Dermis microvascular lymphatic vessel endothelial cell (primary cell): ENCODE data around the gene SYK. TPM values are rescaled to one million over a fixed set of nuclear protein-coding genes. Genes with fewer than 3 reads are reported as not detected.

ENCODE experiments used
- DNase-seq, 2 donors: peaks; one replicate each; pipeline versions ENCODE4 v3.0.0 to v3.0.0-alpha.2; 2010; ENCODE audit warnings: low read depth in 2 of 2
- total RNA-seq: library from RNA; depleted of rRNA; stranded (reverse); fragments of >200 nt; gene quantifications from 2 replicates; pipeline ENCODE4 v1.2.1, GENCODE V29; 2014

SYK gene
- total RNA-seq, 1 donor from 2014 or later = 0.13 TPM

DNA sequence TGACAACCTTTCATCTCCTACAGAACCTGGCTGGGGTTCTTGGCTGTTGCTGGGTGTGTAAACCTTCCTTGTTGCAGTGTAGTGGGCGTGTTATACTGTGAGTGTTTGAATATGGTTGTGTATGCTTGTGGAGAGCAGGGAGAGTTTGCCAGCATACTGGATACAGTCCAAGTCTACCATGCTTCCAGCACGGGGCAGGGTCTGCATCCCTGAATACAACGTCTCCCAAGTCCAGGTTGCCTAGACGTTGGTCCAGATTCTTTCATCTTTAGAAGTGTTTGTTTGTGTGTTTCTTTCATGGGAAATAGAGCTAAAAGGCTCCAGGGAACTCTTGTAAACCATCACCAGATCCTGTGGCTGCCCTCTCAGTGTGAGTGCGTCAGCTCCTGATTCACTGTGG, 46.4 kb downstream of the SYK start:
- DNase-seq = no peak

DNA sequence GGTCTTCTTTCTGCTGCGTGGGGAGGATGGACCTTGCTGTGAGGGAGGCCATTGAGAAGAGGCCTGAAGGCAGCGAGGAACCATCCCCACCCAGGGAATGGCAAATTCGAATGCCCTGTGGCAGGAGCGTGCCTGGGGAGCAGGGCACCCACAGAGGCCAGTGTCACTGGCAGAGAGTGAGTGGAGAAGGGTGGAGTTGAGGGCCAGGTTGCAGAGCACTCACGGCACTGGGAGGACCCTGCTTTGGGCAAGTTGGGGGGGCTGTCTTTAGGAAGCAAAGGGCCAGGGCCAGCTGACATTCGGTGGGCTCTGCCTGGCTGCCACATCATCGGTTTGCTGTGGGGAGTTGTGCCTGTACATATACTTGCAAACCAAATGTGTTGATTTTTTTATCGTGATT, 47.2 kb downstream of the SYK start:
- DNase-seq = no peak

GRCh38 chr9:90851444-90851843, 49.8 kb downstream of the SYK start:
- no peak for DNase-seq

- DNase-seq = no peak
Observed at GRCh38 chr9:90853945-90854344, 52.3 kb downstream of the SYK start.

DNA sequence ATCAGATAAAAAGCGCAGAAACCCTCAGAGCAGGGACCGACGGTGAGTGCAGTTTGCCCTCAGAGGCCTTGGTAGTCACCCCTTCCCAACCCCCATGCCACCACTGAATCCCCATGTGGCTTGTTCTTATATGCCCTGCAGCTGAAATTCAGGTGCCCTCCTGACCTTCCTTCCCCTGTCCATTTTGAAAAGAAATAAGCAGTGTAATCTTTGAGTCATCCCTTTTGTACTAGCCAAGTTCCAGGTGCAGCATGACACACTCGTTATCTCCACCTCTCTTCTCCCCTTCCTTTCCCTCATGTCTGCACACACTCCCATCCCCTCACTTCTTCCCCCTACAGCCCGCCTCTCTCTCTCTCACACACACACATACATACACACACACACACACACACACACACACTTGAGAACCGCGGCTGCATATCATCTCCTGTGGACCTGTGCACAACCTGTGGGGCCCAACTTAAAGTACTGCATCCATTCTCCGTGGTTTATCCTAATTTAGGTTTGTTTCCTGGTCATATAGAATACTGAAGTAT, 53.1 kb downstream of the SYK start:
- DNase-seq = no peak

DNA sequence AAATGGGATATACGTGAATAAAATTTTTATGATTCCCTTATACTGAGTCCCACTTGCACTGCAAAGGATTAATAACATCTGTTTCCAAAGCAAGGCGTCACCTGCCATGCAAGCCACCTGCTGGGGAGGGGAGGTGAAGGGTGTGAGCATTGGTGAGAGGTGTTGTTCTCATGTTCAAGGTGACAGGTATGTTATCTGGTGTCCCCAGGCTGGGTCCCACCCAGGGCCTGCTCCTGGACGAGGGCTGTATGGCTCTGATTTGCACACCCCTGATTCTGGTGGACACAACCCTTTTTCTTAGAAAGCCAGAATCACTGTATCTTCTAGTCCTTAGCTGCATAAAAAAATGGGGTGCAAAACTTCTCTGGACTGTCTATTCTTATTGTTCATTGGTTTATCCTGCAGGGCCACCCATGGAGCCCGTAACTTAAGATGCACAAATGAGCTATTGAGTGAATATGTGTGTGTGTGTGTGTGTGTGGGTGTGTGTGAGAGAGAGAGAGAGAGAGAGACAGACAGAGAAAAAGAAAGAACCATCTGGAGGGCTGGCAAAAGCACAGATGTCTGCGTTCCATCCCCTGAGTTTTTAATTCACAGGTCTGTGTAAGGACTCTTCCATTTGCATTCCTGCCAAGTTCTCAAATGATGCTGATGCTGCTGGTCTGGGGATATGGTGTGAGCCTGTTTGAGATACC, 53.7 kb downstream of the SYK start:
- no peak for DNase-seq

GRCh38 chr9:90857091-90857490, 55.5 kb downstream of the SYK start:
- no peak for DNase-seq

- no peak for DNase-seq
Observed at GRCh38 chr9:90857855-90858254, 56.2 kb downstream of the SYK start.

DNA sequence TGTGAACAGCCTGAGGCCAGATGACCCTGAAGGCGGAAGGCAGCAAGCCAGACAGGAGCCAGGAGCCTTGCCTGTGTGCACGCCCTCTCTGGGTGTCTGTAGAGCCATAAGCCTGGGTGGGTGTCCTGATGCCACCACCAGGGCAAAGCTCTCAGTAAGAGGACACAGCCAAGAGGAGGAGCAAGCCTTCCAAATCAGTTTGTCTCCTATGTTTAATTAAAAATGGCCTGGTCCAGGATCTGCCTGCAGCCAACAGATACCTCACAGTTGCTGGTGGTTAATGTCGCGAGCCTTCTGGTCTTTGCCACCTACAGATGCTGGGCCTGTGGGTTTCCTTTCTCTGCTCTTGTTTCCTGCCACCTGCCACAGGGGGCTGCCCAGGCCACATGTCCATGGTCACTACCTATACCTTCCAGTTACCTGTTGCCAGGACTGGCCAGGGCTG, 56.9 kb downstream of the SYK start:
- no peak for DNase-seq

- DNase-seq = no peak
Observed at GRCh38 chr9:90860382-90860781, 58.8 kb downstream of the SYK start.

- DNase-seq = no peak
Observed at GRCh38 chr9:90860826-90861225, 59.2 kb downstream of the SYK start.

GRCh38 chr9:90861380-90861779, 59.8 kb downstream of the SYK start:
- DNase-seq = no peak

DNA sequence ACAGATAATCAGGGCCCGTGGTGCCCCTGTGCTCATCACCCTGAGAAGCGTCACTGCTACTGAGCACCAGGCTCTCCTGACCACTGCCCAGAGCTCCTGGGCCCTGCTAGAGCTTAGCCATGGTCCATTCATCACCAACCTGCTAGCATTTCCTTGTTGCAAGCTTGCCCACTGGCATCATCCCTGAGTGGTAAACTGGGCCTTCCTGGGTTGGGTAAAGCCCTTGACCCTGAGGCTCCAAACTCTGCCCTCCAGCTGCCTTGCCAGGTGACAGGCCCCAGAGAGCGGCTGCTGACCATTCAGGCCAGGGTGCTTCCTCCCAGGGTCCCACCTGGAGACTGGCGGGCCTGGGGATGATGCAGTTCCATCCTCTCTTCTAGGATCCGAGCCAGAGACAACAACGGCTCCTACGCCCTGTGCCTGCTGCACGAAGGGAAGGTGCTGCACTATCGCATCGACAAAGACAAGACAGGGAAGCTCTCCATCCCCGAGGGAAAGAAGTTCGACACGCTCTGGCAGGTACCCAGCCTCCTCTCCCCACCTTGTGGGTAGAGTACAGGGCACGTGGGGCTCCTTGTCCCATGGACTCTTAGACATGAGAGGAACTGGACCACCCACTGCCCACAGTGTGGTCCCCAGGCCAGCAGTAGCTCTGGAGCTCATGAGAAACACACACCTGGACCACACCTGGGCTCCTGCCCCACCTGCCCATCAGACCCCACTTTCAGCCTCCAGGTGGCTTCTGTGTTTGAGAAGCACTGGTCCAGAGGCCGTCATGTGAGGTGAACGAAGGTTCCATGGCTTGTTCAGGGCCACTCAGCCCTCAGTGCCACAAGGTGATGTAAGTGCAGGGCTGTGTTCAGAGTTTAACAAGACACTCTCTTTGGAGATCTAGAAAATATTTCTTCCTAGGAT, 60.5 kb downstream of the SYK start:
- no peak for DNase-seq

- no peak for DNase-seq
Observed at GRCh38 chr9:90864779-90865178, 63.2 kb downstream of the SYK start.

GRCh38 chr9:90867101-90867500, 65.5 kb downstream of the SYK start:
- no peak for DNase-seq

DNA sequence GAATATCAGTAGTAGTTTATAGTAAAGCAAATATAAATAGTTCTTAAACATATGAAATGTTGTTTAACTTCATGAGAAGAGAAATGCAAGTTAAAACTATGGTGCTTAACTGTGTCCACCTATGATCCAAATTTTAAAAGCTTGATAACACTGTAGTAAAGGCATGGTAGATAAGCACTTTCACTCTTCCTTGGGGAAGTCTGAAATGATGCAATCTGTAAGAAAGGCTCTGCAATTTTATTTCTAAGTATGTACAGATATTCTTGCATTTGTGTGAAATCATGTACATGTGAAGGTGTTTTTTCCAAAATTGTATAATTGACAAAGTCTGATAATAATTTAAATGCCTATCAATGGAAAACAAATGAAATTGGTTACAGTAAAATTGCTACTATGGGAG, 66.9 kb downstream of the SYK start:
- no peak for DNase-seq

- no peak for DNase-seq
Observed at GRCh38 chr9:90869361-90869760, 67.7 kb downstream of the SYK start.

GRCh38 chr9:90870621-90871326, 69.2 kb downstream of the SYK start:
- DNase-seq = peak; percentile 29 to 45

GRCh38 chr9:90871327-90871935, 69.8 kb downstream of the SYK start:
- no peak for DNase-seq

DNA sequence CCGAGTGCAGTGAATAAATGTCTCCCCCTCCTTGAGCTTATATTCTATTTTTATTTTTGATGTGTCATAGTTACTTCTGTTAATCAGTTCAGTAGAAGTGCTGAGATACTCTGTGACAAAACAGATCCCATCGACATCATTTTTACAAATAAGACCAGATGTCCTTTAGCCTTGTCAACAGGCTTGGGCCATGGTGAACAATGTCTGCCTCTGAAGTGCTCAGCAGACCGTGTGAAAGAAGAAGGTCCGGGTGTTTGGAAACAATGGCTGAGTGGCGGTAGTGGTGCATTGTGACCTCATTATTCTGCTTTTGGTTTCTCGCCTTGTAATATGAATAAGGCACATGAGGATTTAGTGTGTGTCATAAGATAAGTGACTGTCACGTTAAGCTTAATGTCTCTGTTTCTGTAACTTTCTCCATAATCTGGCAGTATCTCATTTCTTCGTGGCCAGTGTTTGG, 71.2 kb downstream of the SYK start:
- DNase-seq = no peak

GRCh38 chr9:90873422-90873821, 71.8 kb downstream of the SYK start:
- DNase-seq = no peak
